Measurements from ENCODE around the gene C12orf57. TPM values are rescaled to one million over a fixed set of nuclear protein-coding genes. Genes with fewer than 3 reads are reported as not detected.

Gene C12orf57
- total and polyA plus RNA-seq, 4 experiments from 2014 or later = 155 to 425 (median 334) TPM

- peaks cover 0 to 2% (median 0%) of the 10 kb centered on the region in 8 donors for H3K9me3 Mint-ChIP-seq
- H3K36me3 Mint-ChIP-seq = peaks cover 38 to 75% of the 10 kb centered on the region in 2 donors
- POLR2A ChIA-PET (ENCODE audit: partially characterized antibody) = interaction anchor here (1.3 to 22.1 kb wide), 4 partner anchors 6 to 103 kb away, joined by 4 to 1807 read pairs (median 907); partner anchors contain the start of genes C12orf57, CDCA3, PTPN6 and RNU7-1
- peak overlapping the region; percentile 94 to 100 (median 98) for H3K4me3 Mint-ChIP-seq
- H3K27me3 Mint-ChIP-seq = peaks cover 0 to 3% of the 10 kb centered on the region in 2 donors
- CTCF ChIA-PET (ENCODE audit: partially characterized antibody) = interaction anchor here (1.1 to 13.5 kb wide), 5 partner anchors 9 to 31 kb away, joined by 3 to 774 read pairs (median 5); partner anchors contain the start of genes C12orf57, PTPN6 and RNU7-1
- H3K27ac Mint-ChIP-seq = peak overlapping the region; percentile 89 to 98 (median 96)
- Histone ChIP-seq H3K27me3 (ENCODE audit: insufficient read depth, low read length) (no peaks in the 10 kb centered on the region), H3K36me3 (ENCODE audit: insufficient read depth, low read length) (peaks cover 35% of the 10 kb centered on the region), H3K9me3 (ENCODE audit: control insufficient read depth in 1 of 2, low read length in 2 of 2) (no peaks in the 10 kb centered on the region), H3K4me3 (ENCODE audit: low read length in 2 of 2) (peak overlapping the region; percentile 81 to 82), H3K4me1 (ENCODE audit: insufficient read depth, low read length) (peaks cover 81% of the 10 kb centered on the region), H3K27ac (ENCODE audit: low read depth, low read length) (peak overlapping the region; percentile 96)
- intact Hi-C loops (cut with micrococcal nuclease) = no loop called here
- peak in 1 of 5 donors; percentile 35 for DNase-seq
- peaks cover 62 to 97% (median 66%) of the 10 kb centered on the region in 4 donors for H3K4me1 Mint-ChIP-seq
These were observed 10.7 kb downstream of the C12orf57 start for GRCh38 chr12:6954316-6955107.

DNA sequence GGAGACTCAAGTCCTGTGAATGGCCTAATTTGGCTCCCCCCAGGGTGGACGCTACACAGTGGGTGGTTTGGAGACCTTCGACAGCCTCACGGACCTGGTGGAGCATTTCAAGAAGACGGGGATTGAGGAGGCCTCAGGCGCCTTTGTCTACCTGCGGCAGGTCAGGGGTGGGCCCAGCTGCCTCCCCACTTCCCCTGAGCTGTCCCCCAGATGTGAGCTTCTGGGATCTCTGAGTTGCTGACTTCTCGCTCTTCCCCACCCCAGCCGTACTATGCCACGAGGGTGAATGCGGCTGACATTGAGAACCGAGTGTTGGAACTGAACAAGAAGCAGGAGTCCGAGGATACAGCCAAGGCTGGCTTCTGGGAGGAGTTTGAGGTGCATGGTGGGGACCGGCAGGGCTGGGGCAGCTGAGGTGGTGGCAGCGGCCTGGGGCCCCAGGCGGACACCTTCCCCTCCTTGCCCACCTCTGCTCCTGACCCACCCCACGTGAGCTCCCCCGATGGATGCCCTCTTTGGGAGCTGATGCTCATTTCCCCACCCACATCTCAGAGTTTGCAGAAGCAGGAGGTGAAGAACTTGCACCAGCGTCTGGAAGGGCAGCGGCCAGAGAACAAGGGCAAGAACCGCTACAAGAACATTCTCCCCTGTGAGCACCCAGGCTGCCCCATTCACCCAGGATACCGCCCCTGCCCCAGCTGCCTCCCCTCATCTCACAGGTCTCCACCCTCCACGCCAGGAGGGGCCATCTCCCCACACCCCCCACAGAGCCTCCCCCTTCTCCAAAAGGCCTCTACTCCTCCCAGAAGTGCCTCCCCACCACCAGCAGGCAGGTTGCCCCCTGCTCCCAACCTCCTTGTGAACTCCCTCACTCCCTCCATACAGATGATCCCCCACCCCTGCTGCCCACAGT, 11.5 kb downstream of the C12orf57 start:
- H3K4me3 ChIP-seq (ENCODE audit: low read length in 2 of 2) = peak overlapping the region in 1 of 2 donors; percentile 82
- peaks cover 81% of the 10 kb centered on the region for H3K4me1 ChIP-seq (ENCODE audit: insufficient read depth, low read length)
- intact Hi-C loops (cut with micrococcal nuclease) = no loop called here
- POLR2A ChIA-PET (ENCODE audit: partially characterized antibody) = interaction anchor here (1.3 to 22.1 kb wide), 4 partner anchors 5 to 104 kb away, joined by 4 to 1807 read pairs (median 907); partner anchors contain the start of genes C12orf57, CDCA3, PTPN6 and RNU7-1
- peaks cover 39% of the 10 kb centered on the region for H3K36me3 ChIP-seq (ENCODE audit: insufficient read depth, low read length)
- peaks cover 56 to 97% (median 63%) of the 10 kb centered on the region in 4 donors for H3K4me1 Mint-ChIP-seq
- H3K36me3 Mint-ChIP-seq = peaks cover 38 to 75% of the 10 kb centered on the region in 2 donors
- H3K27ac ChIP-seq (ENCODE audit: low read depth, low read length) = peak overlapping the region; percentile 96
- CTCF ChIA-PET (ENCODE audit: partially characterized antibody) = interaction anchor here (1.1 to 13.5 kb wide), 5 partner anchors 8 to 31 kb away, joined by 3 to 774 read pairs (median 5); partner anchors contain the start of genes C12orf57, PTPN6 and RNU7-1
- peak in 1 of 5 donors; percentile 35 for DNase-seq
- no peaks in the 10 kb centered on the region for H3K9me3 ChIP-seq (ENCODE audit: control insufficient read depth in 1 of 2, low read length in 2 of 2)
- peak overlapping the region in 7 of 8 donors; percentile 94 to 100 (median 98) for H3K4me3 Mint-ChIP-seq
- H3K27me3 ChIP-seq (ENCODE audit: insufficient read depth, low read length) = no peaks in the 10 kb centered on the region
- H3K27me3 Mint-ChIP-seq = peaks cover 0 to 3% of the 10 kb centered on the region in 2 donors
- peaks cover 0 to 2% (median 0%) of the 10 kb centered on the region in 8 donors for H3K9me3 Mint-ChIP-seq
- peak overlapping the region; percentile 89 to 99 (median 96) for H3K27ac Mint-ChIP-seq

GRCh38 chr12:6956021-6956727, 12.4 kb downstream of the C12orf57 start:
- intact Hi-C loops (cut with micrococcal nuclease) = no loop called here
- H3K27me3 ChIP-seq (ENCODE audit: insufficient read depth, low read length) = no peaks in the 10 kb centered on the region
- peaks cover 82% of the 10 kb centered on the region for H3K4me1 ChIP-seq (ENCODE audit: insufficient read depth, low read length)
- H3K4me3 Mint-ChIP-seq = peak overlapping the region in 7 of 8 donors; percentile 44 to 98 (median 76)
- POLR2A ChIA-PET (ENCODE audit: partially characterized antibody) = interaction anchor here (1.3 to 22.1 kb wide), 6 partner anchors 4 to 105 kb away, joined by 4 to 1807 read pairs (median 18); partner anchors contain the start of genes C12orf57, CDCA3, PTPN6 and RNU7-1
- peaks cover 42% of the 10 kb centered on the region for H3K36me3 ChIP-seq (ENCODE audit: insufficient read depth, low read length)
- peak overlapping the region; percentile 89 to 99 (median 95) for H3K27ac Mint-ChIP-seq
- peak in 1 of 5 donors; percentile 58 for DNase-seq
- H3K27ac ChIP-seq (ENCODE audit: low read depth, low read length) = peak overlapping the region; percentile 96
- peak overlapping the region in 1 of 2 donors; percentile 11 for H3K4me3 ChIP-seq (ENCODE audit: low read length in 2 of 2)
- H3K9me3 Mint-ChIP-seq = peaks cover 0 to 2% (median 0%) of the 10 kb centered on the region in 8 donors
- no peaks in the 10 kb centered on the region for H3K9me3 ChIP-seq (ENCODE audit: control insufficient read depth in 1 of 2, low read length in 2 of 2)
- peaks cover 59 to 97% (median 66%) of the 10 kb centered on the region in 4 donors for H3K4me1 Mint-ChIP-seq
- peaks cover 42 to 77% of the 10 kb centered on the region in 2 donors for H3K36me3 Mint-ChIP-seq
- H3K27me3 Mint-ChIP-seq = peaks cover 0 to 3% of the 10 kb centered on the region in 2 donors
- CTCF ChIA-PET (ENCODE audit: partially characterized antibody) = interaction anchor here (1.1 to 13.5 kb wide), 4 partner anchors 9 to 32 kb away, joined by 5 to 774 read pairs (median 12); partner anchors contain the start of genes C12orf57, PTPN6 and RNU7-1

GRCh38 chr12:6957151-6957701, 13.4 kb downstream of the C12orf57 start:
- no peaks in the 10 kb centered on the region for H3K9me3 ChIP-seq (ENCODE audit: control insufficient read depth in 1 of 2, low read length in 2 of 2)
- Mint-ChIP-seq H3K4me1 (peaks cover 69 to 100% (median 77%) of the 10 kb centered on the region in 4 donors), H3K27me3 (peaks cover 0 to 3% of the 10 kb centered on the region in 2 donors), H3K27ac (peak overlapping the region; percentile 89 to 99 (median 96)), H3K9me3 (no peaks in the 10 kb centered on the region), H3K4me3 (peak overlapping the region; percentile 44 to 98 (median 73)), H3K36me3 (peaks cover 43 to 79% of the 10 kb centered on the region in 2 donors)
- peak in 3 of 5 donors; percentile 36 to 59 (median 42) for DNase-seq
- peaks cover 93% of the 10 kb centered on the region for H3K4me1 ChIP-seq (ENCODE audit: insufficient read depth, low read length)
- H3K4me3 ChIP-seq (ENCODE audit: low read length in 2 of 2) = peak overlapping the region in 1 of 2 donors; percentile 12
- no peaks in the 10 kb centered on the region for H3K27me3 ChIP-seq (ENCODE audit: insufficient read depth, low read length)
- intact Hi-C loops (cut with micrococcal nuclease) = no loop called here
- POLR2A ChIA-PET (ENCODE audit: partially characterized antibody) = interaction anchor here (1.5 to 22.1 kb wide), 5 partner anchors 3 to 89 kb away, joined by 4 to 1807 read pairs (median 51); partner anchors contain the start of genes C12orf57, PTPN6, RNU7-1 and SPSB2
- peaks cover 42% of the 10 kb centered on the region for H3K36me3 ChIP-seq (ENCODE audit: insufficient read depth, low read length)
- CTCF ChIA-PET (ENCODE audit: partially characterized antibody) = interaction anchor here (3.6 to 13.5 kb wide), 2 partner anchors 11 to 13 kb away, joined by 13 to 774 read pairs; partner anchors contain the start of genes C12orf57, PTPN6 and RNU7-1
- peak overlapping the region; percentile 96 for H3K27ac ChIP-seq (ENCODE audit: low read depth, low read length)

- H3K27me3 ChIP-seq (ENCODE audit: insufficient read depth, low read length) = no peaks in the 10 kb centered on the region
- CTCF ChIA-PET (ENCODE audit: partially characterized antibody) = interaction anchor here (0.9 to 13.5 kb wide), 7 partner anchors 10 to 145 kb away, joined by 3 to 774 read pairs (median 4); partner anchors contain the start of genes C12orf57, PTPN6, RNU7-1 and SPSB2
- H3K27me3 Mint-ChIP-seq = peaks cover 0 to 3% of the 10 kb centered on the region in 2 donors
- H3K9me3 ChIP-seq (ENCODE audit: control insufficient read depth in 1 of 2, low read length in 2 of 2) = no peaks in the 10 kb centered on the region
- H3K36me3 Mint-ChIP-seq = peaks cover 37 to 72% of the 10 kb centered on the region in 2 donors
- peak overlapping the region; percentile 27 to 58 for H3K4me3 ChIP-seq (ENCODE audit: low read length in 2 of 2)
- H3K36me3 ChIP-seq (ENCODE audit: insufficient read depth, low read length) = peaks cover 42% of the 10 kb centered on the region
- no peaks in the 10 kb centered on the region for H3K9me3 Mint-ChIP-seq
- peaks cover 100% of the 10 kb centered on the region for H3K4me1 ChIP-seq (ENCODE audit: insufficient read depth, low read length)
- H3K27ac ChIP-seq (ENCODE audit: low read depth, low read length) = peak overlapping the region; percentile 96
- peaks cover 69 to 96% (median 79%) of the 10 kb centered on the region in 4 donors for H3K4me1 Mint-ChIP-seq
- POLR2A ChIA-PET (ENCODE audit: partially characterized antibody) = interaction anchor here (1.0 to 13.5 kb wide), 13 partner anchors 11 to 487 kb away, joined by 3 to 1807 read pairs (median 8); partner anchors contain the start of genes ATN1, C12orf57, C1RL and LPCAT3
- H3K4me3 Mint-ChIP-seq = peak overlapping the region; percentile 73 to 97 (median 94)
- peak overlapping the region; percentile 98 to 100 (median 99) for H3K27ac Mint-ChIP-seq
- no peak for DNase-seq
- intact Hi-C loops (cut with micrococcal nuclease) = no loop called here
These were observed 14.2 kb downstream of the C12orf57 start for GRCh38 chr12:6957741-6958608.

Measured in CD4-positive, alpha-beta memory T cell (primary cell).